Measurements from ENCODE around the gene EID1. TPM values are rescaled to one million over a fixed set of nuclear protein-coding genes. Genes with fewer than 3 reads are reported as not detected.

Gene EID1
- total RNA-seq, 1 donor from 2014 or later, result 51.3 TPM

- POLR2A ChIA-PET, result no interaction called here
- ATAC-seq (ENCODE audit: low read depth) (no peak), DNase-seq (no peak)
- CTCF ChIA-PET, result no interaction called here
- peaks cover 20% of the 10 kb centered on the region for H3K27me3 Mint-ChIP-seq
- intact Hi-C loops (cut with micrococcal nuclease), result no loop called here
- H3K27ac Mint-ChIP-seq, result no peak overlapping the region
- no peaks in the 10 kb centered on the region for H3K9me3 Mint-ChIP-seq
- H3K4me3 Mint-ChIP-seq, result no peak overlapping the region
- no peaks in the 10 kb centered on the region for H3K4me1 Mint-ChIP-seq
- no peak for TF ChIP-seq CTCF (IDR thresholded peaks at IDR 0.05)
- H3K36me3 Mint-ChIP-seq (ENCODE audit: low read depth), result no peaks in the 10 kb centered on the region
Measured at GRCh38 chr15:48889925-48890324, 12.0 kb downstream of the EID1 start.

GRCh38 chr15:48890375-48890972, 12.5 kb downstream of the EID1 start:
- no peak for TF ChIP-seq CTCF (IDR thresholded peaks at IDR 0.05)

GRCh38 chr15:48891232-48891765, 13.4 kb downstream of the EID1 start:
- Mint-ChIP-seq H3K36me3 (ENCODE audit: low read depth) (no peaks in the 10 kb centered on the region), H3K9me3 (no peaks in the 10 kb centered on the region), H3K27ac (no peak overlapping the region), H3K4me3 (no peak overlapping the region), H3K4me1 (no peaks in the 10 kb centered on the region), H3K27me3 (peaks cover 17% of the 10 kb centered on the region)
- no peak for DNase-seq
- ChIA-PET CTCF (no interaction called here), POLR2A (no interaction called here)
- intact Hi-C loops (cut with micrococcal nuclease), result no loop called here
- ATAC-seq (ENCODE audit: low read depth), result no peak
- TF ChIP-seq CTCF (IDR thresholded peaks at IDR 0.05), result no peak

More at GRCh38 chr15:48890375-48890972, 12.5 kb downstream of the EID1 start:
- ChIA-PET POLR2A (no interaction called here), CTCF (interaction anchor here (0.6 kb wide), 1 partner anchor 1388 kb away, joined by 3 read pairs; no protein-coding TSS in a partner anchor)
- DNase-seq (no peak), ATAC-seq (ENCODE audit: low read depth) (no peak)
- H3K27me3 Mint-ChIP-seq, result peaks cover 19% of the 10 kb centered on the region
- no peaks in the 10 kb centered on the region for H3K9me3 Mint-ChIP-seq
- H3K4me3 Mint-ChIP-seq, result no peak overlapping the region
- intact Hi-C loops (cut with micrococcal nuclease), result no loop called here
- H3K27ac Mint-ChIP-seq, result no peak overlapping the region
- no peaks in the 10 kb centered on the region for H3K36me3 Mint-ChIP-seq (ENCODE audit: low read depth)
- H3K4me1 Mint-ChIP-seq, result no peaks in the 10 kb centered on the region

- ChIA-PET CTCF (no interaction called here), POLR2A (no interaction called here)
- Mint-ChIP-seq H3K27ac (no peak overlapping the region), H3K27me3 (peaks cover 31% of the 10 kb centered on the region), H3K36me3 (ENCODE audit: low read depth) (no peaks in the 10 kb centered on the region), H3K4me3 (no peak overlapping the region), H3K4me1 (no peaks in the 10 kb centered on the region), H3K9me3 (no peaks in the 10 kb centered on the region)
- intact Hi-C loops (cut with micrococcal nuclease), result no loop called here
- ATAC-seq (ENCODE audit: low read depth) (no peak), DNase-seq (no peak)
- no peak for TF ChIP-seq CTCF (IDR thresholded peaks at IDR 0.05)
Measured at GRCh38 chr15:48893311-48893710, 15.4 kb downstream of the EID1 start.

- ATAC-seq (ENCODE audit: low read depth) (no peak), DNase-seq (no peak)
- no peak for TF ChIP-seq CTCF (IDR thresholded peaks at IDR 0.05)
- H3K4me3 Mint-ChIP-seq, result no peak overlapping the region
- H3K36me3 Mint-ChIP-seq (ENCODE audit: low read depth), result no peaks in the 10 kb centered on the region
- CTCF ChIA-PET, result no interaction called here
- POLR2A ChIA-PET, result no interaction called here
- H3K9me3 Mint-ChIP-seq, result no peaks in the 10 kb centered on the region
- H3K27me3 Mint-ChIP-seq, result peaks cover 29% of the 10 kb centered on the region
- H3K4me1 Mint-ChIP-seq, result no peaks in the 10 kb centered on the region
- H3K27ac Mint-ChIP-seq, result no peak overlapping the region
- intact Hi-C loops (cut with micrococcal nuclease), result no loop called here
Measured at GRCh38 chr15:48896869-48897814, 19.2 kb downstream of the EID1 start.

Measured in activated B cell treated with CpG ODN at 0.5 μM for 24 hours (primary cell).